NCI-H1092 treated with DMSO at 0.1 percent for 48 hours (cell line): ENCODE measurements around the gene ETNPPL.

Source experiments
- DNase-seq: peaks from one replicate; lab custom pipeline; 2025; lab: John Stamatoyannopoulos, UW

The ETNPPL gene

DNA sequence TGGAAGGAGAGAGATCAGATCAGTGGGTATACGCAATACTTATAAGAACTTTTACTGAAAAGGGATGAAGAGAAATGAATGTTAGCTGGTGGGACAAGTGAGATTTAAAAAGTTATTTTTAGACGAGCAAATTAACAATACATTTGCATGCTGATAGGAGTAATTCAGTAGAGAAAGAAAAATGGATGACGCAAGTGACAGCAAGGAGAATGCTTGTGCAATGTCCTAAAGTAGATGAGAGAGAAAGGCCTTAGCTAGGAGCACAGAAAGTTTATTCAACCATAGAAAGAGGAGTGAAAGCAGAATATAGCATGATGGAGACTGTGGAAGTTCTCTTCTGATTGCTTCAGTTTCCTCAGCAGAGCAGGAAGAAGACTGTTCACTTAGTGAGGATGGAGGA is 66.7 kb downstream of the ETNPPL start:
- no peak for DNase-seq

GRCh38 chr4:108695062-108695461 is 67.8 kb downstream of the ETNPPL start:
- no peak for DNase-seq

GRCh38 chr4:108694423-108694822 is 68.4 kb downstream of the ETNPPL start:
- no peak for DNase-seq

- DNase-seq = no peak
Measured at GRCh38 chr4:108693819-108694218, 69.0 kb downstream of the ETNPPL start.

DNA sequence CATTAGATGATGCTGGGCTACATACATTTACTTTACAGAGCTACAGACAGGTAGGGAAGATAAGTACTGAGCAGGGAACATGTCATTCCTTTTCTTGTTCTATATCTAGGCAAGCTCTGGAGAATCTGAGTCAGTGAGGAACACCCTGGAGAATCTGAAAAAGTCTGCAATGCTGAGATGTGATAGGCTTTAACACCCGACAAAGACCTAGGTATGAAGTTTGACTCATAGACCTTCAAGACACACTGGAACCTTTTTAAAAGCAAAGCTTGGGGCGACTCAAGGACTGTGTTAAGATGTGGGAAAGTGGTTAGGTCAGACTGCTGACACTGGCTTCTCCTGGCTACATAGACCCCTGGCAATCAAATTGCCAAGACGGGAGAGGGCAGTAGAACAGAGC is 69.6 kb downstream of the ETNPPL start:
- no peak for DNase-seq
